Urothelium cell line (cell line): ENCODE measurements around the gene NSUN5.
"Not testable (repeated sequence)": the region's sequence is repeated elsewhere in the genome, so short reads cannot be mapped to it uniquely, and the experiment has no call there.

ENCODE experiments used
- DNase-seq: peaks from one replicate; pipeline ENCODE4 v3.0.0; 2011; ENCODE audit warnings: low spot score, mixed read lengths
- FAIRE-seq: peaks from 2 replicates; lab custom pipeline; 2011; peaks lifted over from hg19 to GRCh38; lab: Jason Lieb, UNC

The NSUN5 gene

DNA sequence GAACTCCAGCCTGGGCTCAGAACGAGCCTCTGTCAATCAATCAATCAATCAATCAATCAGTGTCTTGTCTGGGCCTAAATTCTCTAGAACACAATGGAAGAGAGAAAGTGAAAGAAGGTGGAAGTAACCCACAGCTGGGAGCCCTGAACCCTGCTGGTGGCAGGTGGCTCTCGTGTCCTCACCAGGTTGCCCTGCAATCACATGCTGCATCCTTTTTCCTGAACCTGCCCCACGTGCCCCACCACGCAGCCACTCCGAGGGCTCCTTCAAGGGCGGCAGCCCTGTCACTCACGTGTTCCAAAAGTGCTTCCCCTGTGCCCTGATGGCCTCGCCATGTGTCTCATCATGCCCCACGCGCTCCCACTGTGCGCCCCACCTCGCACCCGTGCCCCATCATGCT, 18.8 kb upstream of the NSUN5 start:
- not testable (repeated sequence) for DNase-seq, FAIRE-seq

DNA sequence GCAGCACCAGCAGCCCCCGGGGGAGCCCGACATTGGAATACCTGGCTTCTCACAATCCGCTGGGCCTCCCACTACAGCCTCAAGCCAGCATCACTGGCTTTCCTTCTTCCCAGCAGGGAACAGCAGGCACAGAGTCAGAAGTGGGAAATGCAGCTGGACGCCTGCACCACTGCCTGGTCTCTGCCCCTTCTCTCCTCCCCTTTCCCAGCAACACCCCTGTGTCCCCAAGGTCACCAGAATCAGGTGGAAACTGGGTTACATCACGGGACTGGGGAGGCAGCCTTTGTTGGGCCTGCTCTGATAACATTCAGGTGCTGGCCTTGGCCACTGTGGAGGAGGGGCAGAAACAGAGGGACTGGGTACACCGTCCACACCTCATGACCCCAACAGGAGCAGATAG, 16.8 kb upstream of the NSUN5 start:
- not testable (repeated sequence) for DNase-seq

DNA sequence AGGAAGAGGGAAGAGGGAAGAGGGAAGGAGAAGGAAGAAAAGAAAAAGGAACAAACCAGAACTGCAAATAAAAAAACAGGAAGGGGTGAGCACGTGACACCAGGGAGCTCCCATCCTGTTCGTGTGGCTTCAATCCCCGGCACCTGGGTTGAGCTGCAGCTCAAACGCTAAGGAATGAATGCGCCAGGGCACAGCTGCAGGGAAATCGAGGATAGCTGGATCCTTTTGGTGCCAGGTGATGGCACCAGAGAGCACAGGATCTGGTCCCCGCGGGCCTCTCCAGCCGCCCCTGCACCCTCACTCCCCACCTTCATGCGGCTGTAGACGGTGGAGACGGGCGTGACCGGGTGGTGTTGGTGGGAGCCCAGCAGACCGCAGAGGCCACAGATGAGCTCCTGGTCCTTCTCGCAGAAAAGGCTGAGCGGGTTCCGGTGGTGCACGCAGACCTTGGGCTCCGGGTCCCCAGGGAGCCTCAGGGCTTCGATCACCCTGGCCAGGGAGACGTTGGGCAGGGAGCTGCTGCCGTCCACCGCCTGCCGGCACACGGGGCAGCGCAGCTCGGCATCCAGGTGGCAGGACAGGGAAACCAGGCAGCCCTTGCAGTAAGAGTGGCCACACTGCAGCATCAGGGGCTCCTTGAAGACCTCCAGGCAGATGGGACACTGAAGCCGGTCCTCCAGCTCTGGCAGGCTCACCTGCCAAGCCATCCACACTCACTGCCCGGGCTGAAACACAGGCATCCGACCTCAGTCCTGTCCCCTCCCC, 15.6 kb upstream of the NSUN5 start:
- DNase-seq, result peak; percentile 87
- not testable (repeated sequence) for FAIRE-seq

More for the DNA sequence above, 16.8 kb upstream of the NSUN5 start:
- FAIRE-seq, result not testable (repeated sequence)

DNA sequence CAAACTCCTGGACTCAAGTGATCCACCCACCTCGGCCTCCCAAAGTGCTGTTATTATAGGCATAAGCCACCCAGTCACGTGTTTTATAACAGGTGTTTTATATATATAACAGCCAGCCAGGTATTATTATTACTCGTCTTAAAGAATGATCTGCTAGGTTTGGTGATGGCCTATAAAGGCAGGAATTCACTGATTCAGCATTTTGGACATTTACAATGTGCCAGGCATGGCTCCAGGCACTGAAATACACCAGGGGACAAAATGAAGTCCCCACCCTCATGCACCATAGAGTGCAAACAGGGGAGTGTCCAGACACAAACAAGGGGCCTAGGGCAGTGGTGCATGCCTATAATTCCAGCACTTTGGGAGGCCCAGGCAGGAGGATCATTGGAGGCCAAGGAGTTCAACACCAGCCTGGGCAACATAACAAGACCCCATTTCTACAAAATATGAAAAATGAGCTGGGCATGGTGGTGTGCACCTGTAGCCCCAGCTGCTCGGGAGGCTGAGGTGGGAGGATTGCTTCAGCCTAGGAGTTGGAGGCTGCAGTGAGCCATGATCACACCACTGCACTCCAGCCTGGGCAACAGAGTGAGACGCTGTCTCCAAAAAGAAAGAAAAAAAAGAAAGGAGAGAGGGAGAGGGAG, 14.9 kb upstream of the NSUN5 start:
- not testable (repeated sequence) for DNase-seq, FAIRE-seq

DNA sequence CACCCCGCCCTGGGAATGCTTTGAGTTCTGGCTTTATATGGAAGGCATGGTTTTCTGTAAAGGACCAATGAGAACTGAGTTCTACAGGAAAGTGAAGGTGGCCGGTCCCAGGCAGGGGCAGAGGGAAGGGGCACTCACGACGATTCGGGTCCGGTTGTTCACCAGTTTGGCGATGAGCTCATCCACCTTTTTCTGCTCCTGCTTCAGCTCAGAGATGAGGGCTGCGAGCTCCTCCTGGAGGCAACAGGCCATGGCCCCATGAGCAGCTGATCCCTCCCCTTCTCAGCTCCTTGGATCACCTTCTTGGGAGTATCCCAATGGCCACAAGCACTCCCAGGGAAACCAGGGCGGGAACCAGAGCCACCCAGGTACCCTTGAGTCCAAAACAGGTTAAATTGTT, 11.4 kb upstream of the NSUN5 start:
- DNase-seq, FAIRE-seq: not testable (repeated sequence)

DNA sequence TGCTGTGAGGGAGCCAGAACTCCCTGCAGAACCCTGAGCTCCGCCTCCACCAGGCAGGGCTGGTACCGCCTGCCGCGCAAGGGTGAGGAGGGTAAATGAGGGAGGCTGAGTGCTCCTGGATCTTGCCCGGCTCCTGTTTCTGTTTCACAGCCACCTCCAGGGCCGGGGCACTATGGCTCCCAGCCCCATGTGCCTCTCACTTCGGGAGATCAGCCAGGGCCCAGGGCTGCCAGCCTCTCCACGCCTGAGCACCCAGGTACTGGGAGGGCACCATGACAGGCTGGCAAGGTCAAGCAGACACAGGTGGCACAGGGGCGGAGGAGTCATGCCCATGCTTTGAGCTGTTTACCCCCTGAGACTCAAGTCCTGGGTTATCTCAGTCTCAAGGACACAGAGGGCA, 10.9 kb upstream of the NSUN5 start:
- DNase-seq, FAIRE-seq: not testable (repeated sequence)

DNA sequence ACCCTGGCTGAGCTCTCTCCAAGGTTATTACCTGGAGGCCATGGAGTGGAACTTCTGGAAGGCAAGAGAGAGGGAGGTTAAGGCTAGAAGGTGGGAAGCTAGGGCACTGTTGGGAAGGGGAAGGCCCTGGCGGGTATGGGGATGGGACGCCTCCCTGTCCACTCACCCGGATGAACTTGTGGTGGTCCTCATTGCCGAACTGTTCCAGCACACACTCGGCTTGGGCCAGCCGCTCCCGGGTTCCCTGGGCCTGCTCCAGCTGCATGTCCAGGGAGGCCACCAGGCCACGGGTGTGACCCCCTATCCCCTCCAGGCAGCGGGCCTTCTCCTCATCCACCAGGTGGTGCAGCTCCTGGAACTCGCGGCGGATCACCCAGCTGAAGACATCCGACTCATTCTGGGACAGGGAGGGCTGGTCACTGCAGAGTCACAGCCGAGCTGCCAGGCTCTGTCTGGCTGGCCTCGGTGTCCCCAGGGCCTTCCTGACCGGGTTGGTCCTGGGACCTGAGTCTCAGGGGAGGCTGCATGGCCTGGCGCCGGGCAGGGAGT, 10.1 kb upstream of the NSUN5 start:
- not testable (repeated sequence) for DNase-seq, FAIRE-seq

- no peak for FAIRE-seq
- DNase-seq, result no peak
Observed at GRCh38 chr7:73316521-73316920, 7.9 kb upstream of the NSUN5 start.

GRCh38 chr7:73314271-73314670, 5.6 kb upstream of the NSUN5 start:
- DNase-seq (no peak), FAIRE-seq (no peak)

GRCh38 chr7:73313521-73313906, 4.9 kb upstream of the NSUN5 start:
- FAIRE-seq (no peak), DNase-seq (no peak)

DNA sequence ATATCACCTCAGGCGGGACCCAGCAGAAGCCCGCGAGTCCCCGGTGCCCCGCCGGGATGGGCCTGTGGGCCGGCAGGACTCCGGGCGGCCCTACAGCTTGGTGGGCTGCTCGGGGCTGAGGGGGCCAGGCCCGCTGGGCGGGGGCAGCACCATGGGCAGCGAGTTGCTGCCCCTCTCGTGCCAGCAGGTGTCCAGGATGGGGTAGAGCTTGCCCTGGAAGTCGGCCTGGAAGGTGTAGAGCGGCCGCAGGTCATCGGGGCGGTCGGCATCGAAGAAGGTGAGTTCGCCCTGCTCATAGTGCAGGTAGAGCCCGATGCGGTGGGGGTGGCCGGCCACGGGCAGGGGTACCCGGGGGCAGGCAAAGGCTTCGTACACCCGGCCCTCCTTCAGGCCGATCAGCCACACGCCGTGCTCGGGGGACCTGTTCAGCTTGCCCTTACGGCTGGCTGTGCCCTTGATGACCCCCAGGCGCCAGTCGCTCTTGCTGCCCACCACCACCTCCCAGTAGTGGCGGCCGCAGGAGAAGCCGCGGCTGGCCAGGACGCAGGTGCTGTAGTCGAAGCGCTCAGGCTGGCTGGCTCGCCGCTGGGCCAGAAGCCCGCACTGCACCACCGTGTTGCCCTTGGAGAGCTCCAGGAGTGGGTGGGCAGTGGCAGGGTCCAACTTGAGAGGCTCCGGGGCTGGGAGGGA, 4.3 kb upstream of the NSUN5 start:
- no peak for FAIRE-seq

DNA sequence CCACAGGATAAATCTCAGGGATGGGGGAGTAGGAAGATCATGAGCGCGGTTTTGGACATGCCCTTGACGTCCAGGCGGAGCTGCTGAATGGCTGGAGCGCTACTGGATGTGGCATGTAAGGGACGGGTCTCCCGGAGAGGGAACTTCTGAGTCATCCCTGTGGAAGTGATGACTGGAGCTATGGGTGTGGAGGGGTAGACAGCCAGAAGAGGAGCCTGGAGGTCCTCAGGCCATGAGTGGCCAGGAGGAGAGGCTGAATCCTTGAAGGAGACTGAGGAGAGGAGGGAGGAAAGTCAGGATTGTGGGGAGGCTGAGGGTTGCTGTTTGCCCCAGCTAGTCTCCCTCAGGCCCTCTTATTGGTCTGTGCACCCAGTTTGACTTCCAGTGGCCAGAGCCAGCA, 2.8 kb upstream of the NSUN5 start:
- FAIRE-seq, DNase-seq: not testable (repeated sequence)

More for the DNA sequence above, 4.3 kb upstream of the NSUN5 start:
- no peak for DNase-seq

- FAIRE-seq (no peak), DNase-seq (no peak)
Observed at GRCh38 chr7:73308074-73308664, 457 bp downstream of the NSUN5 start.

DNA sequence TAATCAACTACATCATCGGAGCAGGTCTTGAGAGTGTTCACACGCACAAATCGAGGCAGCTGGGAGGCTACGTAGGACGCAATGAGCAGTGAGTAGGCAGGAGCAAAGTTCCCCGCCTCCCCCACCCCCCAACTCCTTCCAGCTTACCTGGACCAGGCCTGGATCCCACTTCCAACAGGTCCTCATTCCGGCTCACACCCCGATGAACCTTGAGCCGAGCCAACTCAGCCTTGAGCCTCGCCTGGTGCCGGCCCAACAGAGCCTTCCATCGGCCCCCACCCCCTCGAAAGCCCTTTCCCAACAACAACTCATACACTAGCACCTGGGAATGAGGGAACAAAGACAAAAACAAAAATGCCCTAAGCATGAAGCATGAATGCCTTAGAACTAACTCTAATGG, 1.2 kb downstream of the NSUN5 start:
- no peak for DNase-seq
- FAIRE-seq, result no peak

DNA sequence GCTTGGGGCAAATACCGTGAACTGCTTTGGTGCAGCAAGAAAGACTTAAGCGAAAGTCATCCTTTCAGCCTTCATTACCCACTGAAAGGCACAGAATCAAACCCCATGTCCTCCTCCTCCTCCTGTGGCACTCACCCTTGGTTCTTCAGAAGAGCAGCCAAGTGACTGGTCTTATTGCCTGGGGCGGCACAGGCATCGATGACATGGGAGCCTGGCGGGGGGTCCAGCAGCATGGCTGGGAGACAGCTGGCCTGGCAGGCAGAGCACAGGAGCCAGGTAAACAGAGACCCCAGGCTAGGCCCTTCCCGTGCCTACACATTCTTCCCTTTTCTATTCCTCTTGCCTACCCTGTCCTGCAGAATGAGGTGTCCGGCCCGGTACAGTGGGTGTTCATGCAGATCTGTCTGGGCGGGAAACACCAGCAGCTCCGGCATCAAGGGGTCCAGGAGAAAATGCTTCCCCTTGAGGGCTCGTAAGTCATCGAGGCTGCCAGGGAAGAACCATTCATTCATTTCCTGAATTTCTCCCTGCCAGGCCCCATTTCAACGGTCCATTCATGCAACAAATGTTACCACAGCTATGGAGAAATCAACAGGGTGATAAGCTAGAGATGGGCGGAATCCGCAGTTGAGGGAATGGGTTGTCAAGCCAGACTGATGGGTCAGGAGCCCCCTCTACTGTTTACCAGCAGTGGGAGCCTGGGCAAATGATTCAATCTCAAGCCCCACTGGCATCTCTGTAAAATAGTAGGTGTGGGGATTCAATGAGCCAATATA, 3.8 kb downstream of the NSUN5 start:
- not testable (repeated sequence) for DNase-seq, FAIRE-seq

DNA sequence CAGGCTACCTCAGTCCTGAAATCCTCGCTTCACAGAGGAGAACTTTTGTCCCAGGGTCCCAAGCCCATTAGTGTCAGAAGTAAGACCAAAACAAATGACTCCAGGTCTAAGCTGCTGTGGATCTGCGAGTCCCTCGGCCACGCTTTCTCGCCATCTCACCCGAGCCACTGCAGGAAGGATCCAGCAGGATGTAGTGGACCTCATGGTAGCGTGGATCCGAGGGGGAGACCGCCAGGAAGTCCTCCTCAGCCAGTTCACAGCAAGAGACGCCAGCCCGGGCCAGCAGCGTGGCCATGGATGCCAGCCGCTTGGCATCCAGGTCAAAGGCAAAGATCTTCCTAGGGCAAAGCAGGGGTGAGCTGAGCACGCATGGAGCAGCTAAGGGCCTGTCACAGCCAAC, 4.6 kb downstream of the NSUN5 start:
- no peak for FAIRE-seq

DNA sequence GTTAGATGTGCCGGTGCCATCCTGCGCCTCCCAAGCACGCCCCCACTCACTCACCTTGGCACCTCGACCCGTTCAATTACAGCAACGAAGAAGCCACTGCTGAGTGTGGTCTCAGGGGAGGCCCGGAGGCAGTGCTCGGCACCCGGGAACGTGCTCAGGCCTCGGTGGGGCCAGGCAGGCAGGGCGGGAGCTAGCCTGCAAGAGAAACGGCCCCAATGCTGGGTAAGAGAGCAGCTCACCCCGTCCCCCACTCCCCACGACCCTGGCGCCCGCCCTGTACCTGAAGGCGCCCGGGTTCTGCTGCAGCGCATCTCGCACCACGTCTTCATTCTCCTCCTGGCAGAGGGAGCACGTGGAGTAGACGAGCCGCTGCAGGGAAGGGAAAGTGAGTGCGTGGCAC, 5.1 kb downstream of the NSUN5 start:
- FAIRE-seq, result no peak
- no peak for DNase-seq

More for the DNA sequence above, 4.6 kb downstream of the NSUN5 start:
- no peak for DNase-seq

DNA sequence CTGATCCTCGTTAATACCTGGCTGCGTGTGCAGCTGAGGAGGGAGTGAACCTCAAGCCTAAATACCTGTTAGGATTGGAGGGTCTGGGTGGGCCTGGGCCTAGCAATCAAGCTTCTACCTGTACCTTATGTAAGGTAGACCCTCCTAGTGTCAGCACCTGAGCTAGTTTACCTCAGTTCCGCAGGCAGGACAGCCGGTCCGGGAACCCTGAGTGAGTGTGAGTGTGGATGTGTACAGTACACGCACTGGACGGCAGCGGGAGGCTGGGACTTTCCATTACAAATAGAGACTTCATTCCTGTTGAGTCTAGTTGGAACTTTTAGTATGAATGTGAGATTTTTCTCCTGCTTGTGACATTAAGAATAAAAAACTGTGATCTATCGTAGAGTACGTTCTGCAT, 5.8 kb downstream of the NSUN5 start:
- FAIRE-seq, DNase-seq: not testable (repeated sequence)

DNA sequence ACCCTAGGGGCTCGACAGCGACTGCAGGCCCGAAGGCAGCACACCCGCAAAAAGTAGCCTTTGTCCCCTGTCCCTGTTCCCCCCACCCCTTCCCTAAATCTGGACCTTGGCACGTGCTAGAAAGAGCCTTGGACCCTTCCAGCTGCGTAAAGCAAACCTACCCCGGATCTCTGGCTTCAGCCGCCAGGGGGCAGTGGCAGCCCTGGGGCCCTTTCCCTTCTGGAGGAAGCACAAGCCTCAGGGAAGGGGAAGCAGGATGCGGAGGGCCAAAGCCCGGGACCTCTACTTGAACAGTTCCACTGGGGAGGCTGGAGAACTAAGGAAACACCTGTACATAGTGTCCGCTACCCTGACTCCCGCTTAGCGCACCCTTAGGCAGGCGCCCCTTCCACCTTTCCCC, 7.5 kb downstream of the NSUN5 start:
- not testable (repeated sequence) for DNase-seq, FAIRE-seq

DNA sequence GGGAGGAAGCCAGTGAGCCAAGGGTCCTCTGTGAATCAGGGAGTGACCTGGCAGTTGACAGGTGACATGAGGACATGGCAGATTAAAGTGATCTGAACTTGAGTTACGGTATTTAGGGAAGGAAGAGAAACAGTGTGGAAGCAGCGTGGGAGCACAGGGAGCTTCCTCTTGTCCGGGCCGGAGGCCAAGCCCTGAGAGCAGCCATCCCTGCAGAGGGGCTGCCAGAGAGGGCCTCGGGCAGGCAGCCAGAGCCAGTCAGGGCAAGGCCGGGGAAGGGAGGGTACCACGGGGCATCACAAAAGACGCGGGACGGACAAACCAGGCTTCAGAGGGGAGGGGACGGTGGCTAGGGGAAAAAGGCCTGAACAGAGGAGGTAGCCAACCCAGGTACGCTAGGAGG, 8.8 kb downstream of the NSUN5 start:
- FAIRE-seq, DNase-seq: not testable (repeated sequence)
